H1 (cell line): Measurements from ENCODE around the gene GMCL1. TPM values are rescaled to one million over a fixed set of nuclear protein-coding genes. Genes with fewer than 3 reads are reported as not detected.

Experiments used
- CTCF ChIA-PET: fragments of 300-600 bp; sonication (Branson Sonifier 250); formaldehyde crosslinking; loops from one replicate; lab custom pipeline; 2021; ENCODE audit not compliant: partially characterized antibody; lab: Charles Lee
- POLR2A ChIA-PET: fragments of 300-600 bp; sonication (Branson Sonifier 250); formaldehyde crosslinking; loops from one replicate; lab custom pipeline; 2021; ENCODE audit warnings: inconsistent platforms; ENCODE audit not compliant: partially characterized antibody; lab: Charles Lee
- DNase-seq, 2 experiments: peaks; one replicate each; pipeline versions ENCODE4 v3.0.0 to v3.0.0-alpha.2; 2010 to 2022; ENCODE audit warnings: low spot score in 2 of 2, low read depth in 1 of 2, mixed read lengths in 1 of 2
- FAIRE-seq: peaks from 2 replicates; lab custom pipeline; 2011; peaks lifted over from hg19 to GRCh38; lab: Jason Lieb, UNC
- H2AFZ ChIP-seq: 2 replicates; pipeline ENCODE4 v1.8.1; 2012; ENCODE audit warnings: low read length, inconsistent platforms
- H2AK5ac ChIP-seq: 2 replicates; pipeline ENCODE4 v1.6.1; 2013; ENCODE audit warnings: low read depth, low read length
- H2BK120ac ChIP-seq: replicated peaks from 2 replicates; pipeline ENCODE3; 2013; ENCODE audit warnings: low read depth, low read length, inconsistent platforms
- H2BK12ac ChIP-seq: 2 replicates; pipeline ENCODE4 v1.6.1; 2013; ENCODE audit warnings: low read depth, low read length
- H2BK15ac ChIP-seq: 2 replicates; pipeline ENCODE4 v1.6.1; 2013; ENCODE audit warnings: low read length
- H2BK20ac ChIP-seq: 2 replicates; pipeline ENCODE4 v1.6.1; 2013; ENCODE audit warnings: low read length
- H2BK5ac ChIP-seq: 2 replicates; pipeline ENCODE4 v1.6.1; 2013; ENCODE audit warnings: low read depth, low read length
- H3K14ac ChIP-seq: 2 replicates; pipeline ENCODE4 v1.6.1; 2013; ENCODE audit warnings: inconsistent platforms; ENCODE audit not compliant: insufficient read length
- H3K18ac ChIP-seq: 2 replicates; pipeline ENCODE4 v1.6.1; 2013; ENCODE audit warnings: low read length; ENCODE audit errors: extremely low read depth
- H3K23ac ChIP-seq: 2 replicates; pipeline ENCODE4 v1.6.1; 2013; ENCODE audit warnings: inconsistent platforms; ENCODE audit not compliant: insufficient read length
- H3K23me2 ChIP-seq: 2 replicates; pipeline ENCODE4 v1.6.1; 2013; ENCODE audit warnings: low read depth, low read length
- H3K27ac ChIP-seq: 2 replicates; pipeline ENCODE4 v1.6.1; 2011; ENCODE audit warnings: low read depth, low read length, inconsistent platforms
- H3K27me3 ChIP-seq, 4 experiments: replicated peaks in 1 of 4; 1 replicate in 1 of 4; 2 replicates in 3 of 4; pipeline versions ENCODE4 v1.6.1 to v1.8.1; 2011 to 2013; ENCODE audit warnings: low read length in 3 of 4, mild to moderate bottlenecking in 3 of 4, inconsistent platforms in 2 of 4, mixed read lengths in 2 of 4, moderate library complexity in 1 of 4; ENCODE audit not compliant: control insufficient read depth in 3 of 4, insufficient read depth in 3 of 4; ENCODE audit errors: extremely low read depth in 1 of 4
- H3K36me3 ChIP-seq, 4 experiments: 2 replicates each; pipeline versions ENCODE4 v1.6.1 to v1.8.1; 2011 to 2013; ENCODE audit warnings: mild to moderate bottlenecking in 4 of 4, low read length in 3 of 4, moderate library complexity in 2 of 4, control low read depth in 1 of 4, inconsistent platforms in 1 of 4; ENCODE audit not compliant: insufficient read depth in 4 of 4, control insufficient read depth in 2 of 4
- H3K4ac ChIP-seq: replicated peaks from 2 replicates; pipeline ENCODE3; 2013; ENCODE audit warnings: low read length, low read depth, mixed read lengths, inconsistent platforms; ENCODE audit not compliant: insufficient read length
- H3K4me1 ChIP-seq, 4 experiments: replicated peaks in 1 of 4; 1 replicate in 1 of 4; 2 replicates in 3 of 4; pipeline versions ENCODE4 v1.6.1 to v1.8.1; 2011 to 2013; ENCODE audit warnings: low read length in 3 of 4, inconsistent platforms in 2 of 4, mixed read lengths in 1 of 4; ENCODE audit not compliant: insufficient read depth in 4 of 4, control insufficient read depth in 3 of 4
- H3K4me2 ChIP-seq, 2 experiments: 2 replicates each; pipeline versions ENCODE4 v1.6.1 to v1.8.1; 2011 to 2013; ENCODE audit warnings: low read depth in 2 of 2, low read length in 2 of 2, control low read depth in 1 of 2, inconsistent platforms in 1 of 2, mild to moderate bottlenecking in 1 of 2; ENCODE audit not compliant: insufficient read depth in 1 of 2
- H3K4me3 ChIP-seq, 4 experiments: fragments of 200-600, 300-600 bp in 1 of 4; sonication (generic), shearing (Covaris generic), sonication (Bioruptor Twin) in 1 of 4; 2 replicates each; pipeline versions ENCODE4 v1.5.1 to v1.8.1; 2011 to 2016; ENCODE audit warnings: low read length in 4 of 4, low read depth in 3 of 4, control low read depth in 2 of 4, inconsistent platforms in 2 of 4, mild to moderate bottlenecking in 2 of 4, mixed read lengths in 1 of 4, moderate library complexity in 1 of 4; ENCODE audit not compliant: insufficient read depth in 2 of 4; ENCODE audit errors: extremely low read depth in 1 of 4
- H3K56ac ChIP-seq: replicated peaks from 2 replicates; pipeline ENCODE3; 2013; ENCODE audit warnings: low read depth, mild to moderate bottlenecking, mixed read lengths, low read length, inconsistent platforms; ENCODE audit not compliant: insufficient read length
- H3K79me1 ChIP-seq: 2 replicates; pipeline ENCODE4 v1.6.1; 2013; ENCODE audit warnings: low read depth, low read length, control low read depth
- H3K79me2 ChIP-seq, 2 experiments: 2 replicates each; pipeline versions ENCODE4 v1.6.1 to v1.8.1; 2012 to 2013; ENCODE audit warnings: low read length in 2 of 2, mild to moderate bottlenecking in 2 of 2, inconsistent platforms in 1 of 2; ENCODE audit not compliant: insufficient read depth in 2 of 2, control insufficient read depth in 1 of 2
- H3K9ac ChIP-seq, 4 experiments: replicated peaks in 1 of 4; 1 replicate in 1 of 4; 2 replicates in 3 of 4; pipeline versions ENCODE4 v1.6.1 to v1.8.1; 2011 to 2013; ENCODE audit warnings: low read depth in 3 of 4, low read length in 3 of 4, control low read depth in 2 of 4, mild to moderate bottlenecking in 2 of 4, moderate library complexity in 2 of 4, inconsistent platforms in 1 of 4; ENCODE audit errors: extremely low read depth in 1 of 4
- H3K9me3 ChIP-seq, 2 experiments: 2 replicates each; pipeline versions ENCODE4 v1.6.1 to v1.8.1; 2012 to 2013; ENCODE audit warnings: mild to moderate bottlenecking in 2 of 2, moderate library complexity in 2 of 2, control low read depth in 1 of 2, inconsistent platforms in 1 of 2, low read depth in 1 of 2, low read length in 1 of 2, mixed read lengths in 1 of 2; ENCODE audit not compliant: insufficient read depth in 2 of 2
- H4K20me1 ChIP-seq, 2 experiments: replicated peaks in 1 of 2; 2 replicates each; pipeline versions ENCODE3 to v1.8.1; 2011 to 2013; ENCODE audit warnings: inconsistent platforms in 2 of 2, low read length in 2 of 2, mild to moderate bottlenecking in 1 of 2; ENCODE audit not compliant: insufficient read depth in 2 of 2, control insufficient read depth in 1 of 2
- H4K5ac ChIP-seq: 2 replicates; pipeline ENCODE4 v1.6.1; 2013; ENCODE audit warnings: low read length, low read depth, mixed read lengths, inconsistent platforms; ENCODE audit not compliant: insufficient read length
- H4K8ac ChIP-seq: 2 replicates; pipeline ENCODE4 v1.8.0; 2013; ENCODE audit warnings: mild to moderate bottlenecking, moderate library complexity, low read length, inconsistent platforms; ENCODE audit not compliant: insufficient read depth; ENCODE audit errors: extremely low read depth
- H4K91ac ChIP-seq: replicated peaks from 2 replicates; pipeline ENCODE3; 2013; ENCODE audit warnings: low read length, mixed read lengths, inconsistent platforms; ENCODE audit not compliant: insufficient read length
- CEBPB ChIP-seq: IDR thresholded peaks from 2 replicates; pipeline ENCODE4 v1.6.1; 2012; ENCODE audit warnings: low read depth, low read length
- SRF ChIP-seq: IDR thresholded peaks from 2 replicates; pipeline ENCODE4 v1.6.1; 2011; ENCODE audit warnings: mild to moderate bottlenecking, low read depth, low read length, moderate library complexity
- WGBS, 2 experiments: shearing (Covaris generic) in 1 of 2; methylation state at CpG; one replicate each; pipeline versions ENCODE4 v1.1.6 to v1.1.7; 2013 to 2015; ENCODE audit warnings: low lambda C conversion rate in 2 of 2, mixed read lengths in 2 of 2, inconsistent platforms in 1 of 2, low coverage in 1 of 2, missing lambda C conversion rate in 1 of 2; ENCODE audit not compliant: insufficient replicate concordance in 2 of 2, insufficient coverage in 1 of 2, insufficient read length in 1 of 2; ENCODE audit errors: extremely low coverage in 1 of 2, missing lambda C conversion rate in 1 of 2; 5-methylcytosine and 5-hydroxymethylcytosine counted together
- polyA plus RNA-seq, 7 experiments: library from polyadenylated mRNA; depleted of rRNA in 3 of 7; stranded (reverse) in 5 of 7; unstranded in 2 of 7; fragments of >200 nt in 5 of 7; fragments of 200-250 nt in 2 of 7; gene quantifications; 1 replicate in 5 of 7; 2 replicates in 1 of 7; 4 replicates in 1 of 7; pipeline versions ENCODE4 v1.2.1 to v1.2.3, GENCODE V29; 2011 to 2013; ENCODE audit warnings: missing spikeins in 2 of 7, mixed read lengths in 2 of 7
- total RNA-seq: library from RNA; stranded (reverse); fragmentation: NEBNext Ultra II Directional; extraction: Animal tissue kit (Norgen Biotek cat#: 25700); gene quantifications from 2 replicates; pipeline ENCODE4 v1.2.1, GENCODE V29; 2021

GMCL1 gene
- total and polyA plus RNA-seq, 2 of the 8 experiments (the other 6 are each of a cell fraction or from before 2014, with no cell fraction given): 6.5 to 21.9 TPM

- no peak overlapping the region for H2BK15ac ChIP-seq
- no peak overlapping the region for H3K4me3 ChIP-seq
- no peak overlapping the region for H3K23ac ChIP-seq
- H2BK20ac ChIP-seq: no peak overlapping the region
- H3K36me3 ChIP-seq: peaks cover 7 to 61% (median 30%) of the 10 kb centered on the region in 4 experiments
- no peak overlapping the region for H3K56ac ChIP-seq
- H3K27ac ChIP-seq: no peak overlapping the region
- no peak overlapping the region for H2BK120ac ChIP-seq
- no peak overlapping the region for H2BK12ac ChIP-seq
- TF ChIP-seq CEBPB (peak; percentile 25; the same call in 1 of the 2 replicates), SRF (no peak)
- H3K79me1 ChIP-seq: no peaks in the 10 kb centered on the region
- CTCF ChIA-PET: no interaction called here
- H3K4me2 ChIP-seq: no peak overlapping the region
- 85% methylated on average over 3 of the region's 3 CpGs; no CpG with 5 or more reads in 1 of the 2 experiments for WGBS, 2 experiments
- POLR2A ChIA-PET: no interaction called here
- no peak overlapping the region for H3K18ac ChIP-seq
- H2AK5ac ChIP-seq: no peak overlapping the region
- no peaks in the 10 kb centered on the region for H3K79me2 ChIP-seq
- no peak overlapping the region for H3K9ac ChIP-seq
- H2BK5ac ChIP-seq: no peak overlapping the region
- DNase-seq (no peak), FAIRE-seq (no peak)
- no peaks in the 10 kb centered on the region for H3K9me3 ChIP-seq
- no peaks in the 10 kb centered on the region for H3K27me3 ChIP-seq
- H3K4ac ChIP-seq: no peak overlapping the region
- H3K23me2 ChIP-seq: no peaks in the 10 kb centered on the region
- H4K20me1 ChIP-seq: peaks cover 0 to 3% of the 10 kb centered on the region in 2 experiments
- no peak overlapping the region for H3K14ac ChIP-seq
- H4K8ac ChIP-seq: no peak overlapping the region
- no peak overlapping the region for H4K5ac ChIP-seq
- no peaks in the 10 kb centered on the region for H3K4me1 ChIP-seq
- H2AFZ ChIP-seq: no peak overlapping the region
- H4K91ac ChIP-seq: no peak overlapping the region
Measured at GRCh38 chr2:69844560-69844959, 15.1 kb downstream of the GMCL1 start.
